ENCODE measurements around the gene SHQ1.

GRCh38 chr3:72892081-72892775, 44.0 kb upstream of the SHQ1 start:
- TF ChIP-seq CREB5 (CRISPR knock-in tag; IDR thresholded peaks at IDR 0.05; ENCODE audit: low read depth) (no peak), PATZ1 (CRISPR knock-in tag; IDR thresholded peaks at IDR 0.05; ENCODE audit: borderline replicate concordance) (no peak), ZC3H10 (CRISPR knock-in tag; IDR thresholded peaks at IDR 0.05) (no peak), ZNF70 (CRISPR knock-in tag; IDR thresholded peaks at IDR 0.05) (no peak), POU6F1 (CRISPR knock-in tag; IDR thresholded peaks at IDR 0.05; ENCODE audit: borderline replicate concordance, low read depth) (no peak), RARB (CRISPR knock-in tag; IDR thresholded peaks at IDR 0.05) (no peak), ZFP30 (CRISPR knock-in tag; IDR thresholded peaks at IDR 0.05) (no peak), PPARA (CRISPR knock-in tag; IDR thresholded peaks at IDR 0.05; ENCODE audit: borderline replicate concordance) (no peak)

Data from SK-N-SH treated with all-trans-retinoic acid at 6 μM for 48 hours (cell line).